Measurements from ENCODE around the gene PDE8B.

- TF ChIP-seq CTCF (IDR thresholded peaks at IDR 0.05; ENCODE audit: low read length): no peak
- TF ChIP-seq EZH2phosphoT487 (IDR thresholded peaks at IDR 0.05; ENCODE audit: low read length): no peak
- no peak for TF ChIP-seq EZH2 (optimal IDR thresholded peaks at IDR 0.05; ENCODE audit: low read depth, low read length)
These were observed 67.3 kb downstream of the PDE8B start for GRCh38 chr5:77277759-77278158.

Measured in MM.1S (cell line).